ENCODE results near the gene PDE4B.

DNA sequence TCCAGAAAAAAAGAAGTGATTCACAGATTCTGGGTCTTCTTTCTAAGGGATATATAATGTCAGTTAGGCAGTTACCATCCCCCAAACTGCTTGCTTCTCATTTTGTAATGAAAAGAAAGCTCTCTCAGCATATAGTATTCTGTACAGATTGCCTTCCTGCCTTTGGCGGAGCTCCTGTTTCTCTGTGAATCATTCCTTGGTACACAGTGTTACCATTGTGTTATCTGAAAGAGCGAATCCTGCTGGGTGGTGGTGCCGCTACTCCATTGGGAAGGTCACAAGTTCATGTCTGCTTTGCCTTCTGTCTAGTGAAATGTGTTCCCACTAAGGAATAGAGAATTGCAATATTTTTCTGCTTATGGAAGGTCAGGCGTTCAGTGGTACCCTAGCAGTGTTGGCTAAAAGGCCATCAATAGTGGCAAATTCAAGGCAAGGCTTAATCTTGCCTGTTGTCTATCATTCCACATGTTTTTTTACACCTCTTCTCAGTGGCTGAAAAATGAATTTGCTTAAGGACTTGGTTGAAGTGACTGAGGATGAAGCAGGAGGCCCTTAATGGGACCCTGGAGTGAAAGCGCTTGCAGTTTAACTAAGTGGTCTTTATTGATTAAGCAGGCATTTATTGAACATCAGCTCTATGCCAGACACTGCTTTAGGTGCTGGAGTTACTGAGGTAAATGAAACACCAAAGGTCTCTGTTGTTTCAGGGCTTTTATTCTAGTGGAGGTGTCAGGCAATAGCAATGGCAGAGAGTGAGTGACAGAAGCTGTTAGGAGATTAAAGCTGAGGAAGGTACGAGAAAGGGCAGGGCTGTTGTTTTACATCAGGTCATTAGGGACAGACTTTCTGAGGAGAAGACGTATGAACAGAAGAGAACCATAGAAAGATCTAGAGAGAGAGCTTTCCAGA, 186.7 kb downstream of the PDE4B start:
- TF ChIP-seq POLR2A (IDR thresholded peaks at IDR 0.05; ENCODE audit: low read length): no peak
- no peak for TF ChIP-seq GATA1 (IDR thresholded peaks at IDR 0.05; ENCODE audit: low read depth, low read length)

Measured in erythroblast (primary cell).